Endothelial cell of coronary artery (primary cell): Measurements from ENCODE around the gene RNF227. TPM values are rescaled to one million over a fixed set of nuclear protein-coding genes. Genes with fewer than 3 reads are reported as not detected.

Experiments used
- total RNA-seq: library from RNA; depleted of rRNA; stranded (reverse); fragments of >200 nt; gene quantifications from 2 replicates; pipeline ENCODE4 v1.2.3, GENCODE V29; 2014

Gene RNF227
- 0.99 and 1.2 TPM in 2 replicates for total RNA-seq

DNA sequence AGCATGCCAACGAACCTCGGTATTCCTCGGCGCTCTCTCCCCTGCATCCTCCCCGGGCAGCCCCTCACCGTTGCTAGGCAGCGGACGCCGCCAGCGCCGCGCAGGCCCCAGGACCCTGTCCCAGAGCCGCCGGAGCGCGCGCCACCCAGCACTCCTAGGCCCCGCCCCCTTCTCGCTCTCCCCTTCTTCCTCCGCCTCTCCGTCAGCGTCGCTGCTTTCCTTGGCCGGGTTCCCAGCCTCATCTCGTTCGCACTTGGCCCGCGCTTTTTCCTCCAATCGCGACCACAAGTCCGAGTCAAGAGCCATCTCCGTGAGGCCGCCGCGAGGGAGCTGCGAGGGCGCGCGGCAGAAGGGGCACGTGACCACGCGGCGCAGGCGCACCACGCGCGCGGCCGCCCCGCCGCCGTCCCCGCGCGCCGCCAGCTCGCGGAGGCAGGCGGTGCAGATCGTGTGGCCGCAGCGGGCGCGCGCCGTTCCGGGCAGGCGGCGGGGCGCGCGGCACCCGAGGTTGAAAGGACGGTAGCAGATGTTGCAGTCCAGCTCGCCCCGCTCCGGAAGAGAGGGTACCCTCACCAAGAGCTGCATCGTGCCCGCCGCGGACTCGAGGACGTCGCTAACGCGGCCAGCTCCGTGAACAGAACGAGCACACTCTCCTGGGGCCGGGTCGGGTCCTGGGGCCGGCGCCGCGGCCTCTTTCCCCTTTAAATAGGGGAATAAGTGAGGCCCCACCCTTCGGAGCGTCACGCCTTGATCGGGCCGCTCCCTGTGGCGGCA, at the start of gene RNF227:
RNF227 (minus strand) TSS at position 679 of the 774 bp plus-strand sequence; CDS start at position 585, 94 bp downstream.

DNA sequence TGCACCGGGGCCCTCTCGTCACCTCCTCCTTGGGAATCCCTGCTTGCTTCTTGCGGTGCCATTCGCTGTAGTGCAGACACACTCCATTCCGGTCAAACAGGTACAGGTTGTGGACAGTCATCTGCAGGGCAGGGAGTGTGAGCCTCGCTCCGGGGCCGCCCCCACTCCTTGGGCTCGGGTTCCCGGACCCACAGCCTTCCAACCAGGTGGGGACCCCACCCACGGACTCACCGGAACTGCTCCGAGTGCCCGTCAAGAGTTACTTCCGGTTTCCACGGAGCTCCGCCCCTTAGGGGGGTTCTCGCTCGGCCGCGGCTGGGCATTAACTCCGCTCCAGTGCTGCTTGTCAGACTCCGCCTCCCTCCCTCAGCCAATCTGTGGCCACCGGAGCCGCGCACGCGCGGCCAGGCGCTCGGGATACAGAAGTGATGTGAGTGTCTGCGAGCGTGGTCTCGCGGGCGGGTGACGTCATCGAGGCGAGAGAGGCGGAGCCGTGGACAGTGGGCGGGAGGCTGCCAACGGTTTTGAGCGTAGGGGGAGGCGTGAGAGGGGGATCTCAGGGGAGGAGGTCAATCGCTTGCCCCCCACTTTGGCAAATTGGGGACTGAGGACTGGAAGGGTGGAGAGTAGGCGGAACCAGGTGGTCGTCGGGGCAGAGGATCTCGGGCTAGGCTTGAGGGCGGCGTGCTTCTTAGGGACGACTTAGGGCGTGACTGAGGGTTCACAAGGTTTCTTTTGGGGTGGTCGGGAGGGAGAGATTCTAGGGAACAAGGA, 15.8 kb upstream of the RNF227 start, which contains the start of the genes CNTROB and TRAPPC1:
CNTROB (plus strand) TSS at position 498 of the 774 bp plus-strand sequence. CDS start 874 bp downstream, outside the sequence.
TRAPPC1 (minus strand) TSS at position 238 of the 774 bp plus-strand sequence; CDS start at position 121, 117 bp downstream.

DNA sequence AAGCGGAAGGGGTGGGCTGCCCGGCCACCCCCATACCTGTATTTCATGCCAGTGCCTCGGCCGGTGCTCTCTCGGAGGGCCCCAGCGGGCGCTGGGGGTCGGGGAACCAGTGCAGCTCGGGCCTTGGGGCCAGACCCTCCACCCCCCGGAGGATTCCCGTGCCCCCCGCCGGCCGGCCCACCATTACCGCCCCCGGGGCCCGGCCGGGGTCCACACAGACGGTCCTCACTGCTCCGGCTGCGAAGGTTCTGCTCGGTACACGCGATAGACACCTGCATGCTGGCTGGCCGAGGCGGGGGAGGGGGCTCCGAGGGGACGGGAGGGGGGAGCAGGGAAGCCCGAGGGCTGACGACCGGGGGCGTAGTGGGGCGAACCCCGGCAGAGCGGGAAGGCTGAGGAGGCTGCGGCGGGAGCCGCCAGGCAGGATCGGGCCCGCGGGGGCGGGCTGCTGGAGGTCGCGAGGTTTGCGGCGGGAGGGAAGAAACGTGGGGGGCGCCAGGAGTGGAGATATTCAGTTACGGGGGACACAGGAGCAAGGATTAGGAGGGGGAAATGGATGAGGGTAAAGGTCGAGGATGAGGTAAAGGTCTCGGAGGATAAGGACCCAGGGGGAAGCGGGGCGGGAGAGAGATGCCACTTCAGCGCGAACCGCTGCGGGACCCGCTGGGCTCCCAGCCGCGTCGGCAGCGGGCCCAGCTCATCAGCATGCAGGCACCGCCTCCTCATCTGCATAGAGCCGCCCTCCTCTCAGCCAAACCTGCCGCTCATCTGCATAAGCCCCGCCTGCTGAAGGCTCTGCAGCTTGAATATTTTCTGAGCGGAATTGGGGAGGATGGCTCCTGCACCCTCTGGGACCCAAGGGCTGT, 13.3 kb upstream of the RNF227 start, which contains the start of gene KCNAB3:
KCNAB3 (minus strand) TSS at position 699 of the 866 bp plus-strand sequence; CDS start at position 278, 421 bp downstream.

DNA sequence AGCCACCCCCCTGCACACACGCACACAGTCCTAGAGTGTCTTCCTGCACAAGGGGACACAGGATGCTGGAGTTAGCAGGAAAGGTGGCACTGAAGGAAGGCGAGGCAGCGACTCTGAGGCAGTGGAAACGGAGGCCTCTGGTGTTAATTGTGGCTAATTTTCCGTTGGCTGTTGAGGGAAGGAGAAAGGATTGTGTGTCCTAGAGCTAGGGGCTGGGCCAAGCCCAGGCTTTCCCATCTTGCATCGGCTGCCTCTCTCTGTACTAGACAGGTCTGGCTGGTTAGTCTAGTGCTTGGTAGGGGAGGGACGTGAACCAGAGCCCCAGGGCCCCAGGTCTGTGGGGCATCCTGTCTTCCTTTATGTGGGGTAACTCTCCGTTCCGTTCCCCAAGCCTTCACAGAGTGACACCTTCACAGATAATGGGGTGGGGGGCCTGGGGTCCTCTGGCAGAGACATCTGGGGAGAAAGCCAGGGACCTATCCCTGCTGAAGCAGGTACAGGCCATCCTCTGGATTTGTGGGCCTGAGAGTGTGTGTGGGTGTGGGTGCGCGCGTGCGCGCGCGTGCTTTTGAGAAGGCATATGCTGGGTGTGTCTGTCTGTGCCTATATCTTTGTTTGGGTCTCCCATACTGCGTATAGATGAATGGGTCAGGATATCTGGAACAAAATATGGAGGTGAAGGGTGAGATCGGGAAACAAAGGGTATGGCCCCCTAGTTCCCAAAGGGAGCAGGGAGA, 27.7 kb downstream of the RNF227 start, which contains the start of gene CHD3:
CHD3 (plus strand) TSS at position 606 of the 737 bp plus-strand sequence. CDS start 212 bp downstream, outside the sequence.

Other genes starting within 250 kb of the RNF227 start
- gene TP53, start 228.8 kb downstream of the RNF227 start, total RNA-seq: 38.8 and 50.1 TPM in 2 replicates
- gene WRAP53, start 227.8 kb downstream of the RNF227 start, total RNA-seq: 8.9 and 14.6 TPM in 2 replicates
- 0.38 and 0.81 TPM in 2 replicates for gene EFNB3, start 211.1 kb downstream of the RNF227 start, total RNA-seq
- gene DNAH2, start 198.5 kb downstream of the RNF227 start, total RNA-seq: 0.36 TPM in 1 of 2 replicates, not detected in the other
- gene KDM6B, start 82.1 kb downstream of the RNF227 start, total RNA-seq: 3.5 and 5.7 TPM in 2 replicates
- 10.5 and 12.0 TPM in 2 replicates for gene TMEM88, start 61.2 kb downstream of the RNF227 start, total RNA-seq
- 122 and 163 TPM in 2 replicates for gene NAA38, start 58.7 kb downstream of the RNF227 start, total RNA-seq
- gene CYB5D1, start 58.3 kb downstream of the RNF227 start, total RNA-seq: 7.6 and 8.4 TPM in 2 replicates
- gene CHD3, start 27.5 kb downstream of the RNF227 start, total RNA-seq: 202 and 233 TPM in 2 replicates
- 0.19 and 0.27 TPM in 2 replicates for gene KCNAB3, start 13.6 kb upstream of the RNF227 start, total RNA-seq
- gene TRAPPC1, start 15.7 kb upstream of the RNF227 start, total RNA-seq: 47.9 and 49.0 TPM in 2 replicates
- 16.8 and 19.3 TPM in 2 replicates for gene CNTROB, start 15.9 kb upstream of the RNF227 start, total RNA-seq
- gene GUCY2D, start 86.3 kb upstream of the RNF227 start, total RNA-seq: not detected in 2 replicates
- 0.19 TPM in 1 of 2 replicates, not detected in the other for gene ALOX15B, start 122.8 kb upstream of the RNF227 start, total RNA-seq
- not detected in 2 replicates for gene ALOX12B, start 171.4 kb upstream of the RNF227 start, total RNA-seq
- gene ALOXE3, start 202.2 kb upstream of the RNF227 start, total RNA-seq: not detected in 2 replicates
- 0.09 TPM in 2 replicates for gene HES7, start 207.8 kb upstream of the RNF227 start, total RNA-seq
- 5.0 and 14.2 TPM in 2 replicates for gene PER1, start 236.1 kb upstream of the RNF227 start, total RNA-seq
- 3.0 and 5.7 TPM in 2 replicates for gene VAMP2, start 246.7 kb upstream of the RNF227 start, total RNA-seq